Stimulated activated CD8-positive, alpha-beta memory T cell treated with anti-CD3 and anti-CD28 coated beads, Interleukin-12 subunit alpha, Interleukin-12 subunit beta, amount 100 ng/mL, for 24 hours (primary cell): ENCODE data around the gene MGMT.

Experiments used
- DNase-seq: peaks from one replicate; pipeline ENCODE4 v3.0.0-alpha.2; 2020; ENCODE audit errors: extremely low read depth

Gene MGMT

GRCh38 chr10:129709627-129710509, 242.8 kb downstream of the MGMT start:
- DNase-seq: no peak

DNA sequence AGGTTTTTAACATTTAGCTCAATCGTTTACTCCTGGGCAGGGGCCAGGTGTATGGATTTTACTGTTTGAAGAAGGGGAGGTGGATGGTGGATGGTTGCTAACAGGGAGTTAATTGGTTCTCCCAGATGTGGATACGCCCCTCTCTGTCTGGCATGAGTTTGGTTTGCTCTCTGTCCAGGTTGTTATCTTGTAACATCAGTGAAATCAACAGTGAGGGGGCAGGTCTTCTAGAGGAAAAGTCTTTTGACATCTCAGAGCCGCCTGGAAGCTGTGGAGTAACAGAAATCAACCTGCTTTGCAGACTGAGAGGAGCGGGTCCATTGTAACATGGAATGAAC, 243.4 kb downstream of the MGMT start:
- no peak for DNase-seq

DNA sequence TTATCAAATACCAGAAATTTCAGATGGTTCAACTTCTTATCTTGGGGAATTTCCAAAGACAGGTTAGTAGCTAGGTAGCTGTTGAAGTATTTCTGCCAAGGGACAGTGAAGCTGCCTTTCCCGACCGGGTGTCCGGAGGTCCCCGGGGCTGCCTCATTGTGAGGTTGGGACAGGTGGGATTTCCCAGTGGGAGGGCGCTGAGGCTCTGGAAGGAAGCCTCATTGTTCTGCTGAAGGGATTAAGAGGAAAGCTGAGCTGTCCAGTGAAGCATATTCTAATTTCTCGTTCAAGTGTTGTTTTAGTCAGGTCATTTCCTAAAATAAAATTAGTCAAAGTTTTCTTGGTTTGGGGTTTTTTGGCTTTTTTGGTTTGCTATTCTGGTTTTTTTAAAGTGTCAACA, 244.2 kb downstream of the MGMT start:
- DNase-seq: no peak

DNA sequence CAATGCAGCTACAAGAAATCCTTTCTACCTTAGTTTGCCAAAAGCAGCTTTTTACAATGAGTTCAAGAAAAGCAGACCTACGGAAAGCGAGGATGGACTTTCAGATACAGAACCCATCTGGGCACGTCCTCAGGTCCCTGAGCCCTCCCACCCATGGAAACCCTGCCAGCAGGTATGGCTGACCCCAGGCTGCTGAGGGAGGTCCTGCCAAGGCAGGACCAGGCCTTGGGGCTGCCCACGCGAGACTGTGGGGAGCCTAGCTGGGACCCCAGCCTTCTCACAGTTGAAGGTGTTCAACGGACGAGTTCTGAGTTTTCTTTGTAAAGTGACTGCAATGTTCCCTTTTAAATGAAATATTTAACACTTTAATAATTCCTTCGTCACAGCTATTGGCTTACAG, 245.0 kb downstream of the MGMT start:
- DNase-seq: no peak

- DNase-seq: no peak
Observed at GRCh38 chr10:129713659-129714265, 246.7 kb downstream of the MGMT start.

DNA sequence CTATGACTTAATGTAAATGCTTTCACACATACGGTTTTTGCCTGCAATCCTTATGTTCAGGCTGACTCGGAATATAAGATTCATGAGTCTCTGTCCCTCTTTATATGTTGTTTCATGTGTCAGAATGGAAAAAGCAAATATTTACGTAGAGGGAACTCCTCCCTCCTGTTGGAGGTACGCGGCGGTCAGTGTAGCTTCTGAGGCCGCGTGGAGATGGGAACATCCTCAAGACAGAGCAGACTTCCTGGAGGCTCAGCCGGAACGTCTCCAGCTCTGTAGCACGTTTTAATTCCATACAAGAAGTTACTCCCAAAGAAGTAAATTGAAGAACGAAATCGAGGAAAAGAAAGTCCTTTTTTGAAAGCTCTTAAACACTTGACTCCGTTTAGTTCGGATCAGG, 248.8 kb downstream of the MGMT start:
- no peak for DNase-seq

DNA sequence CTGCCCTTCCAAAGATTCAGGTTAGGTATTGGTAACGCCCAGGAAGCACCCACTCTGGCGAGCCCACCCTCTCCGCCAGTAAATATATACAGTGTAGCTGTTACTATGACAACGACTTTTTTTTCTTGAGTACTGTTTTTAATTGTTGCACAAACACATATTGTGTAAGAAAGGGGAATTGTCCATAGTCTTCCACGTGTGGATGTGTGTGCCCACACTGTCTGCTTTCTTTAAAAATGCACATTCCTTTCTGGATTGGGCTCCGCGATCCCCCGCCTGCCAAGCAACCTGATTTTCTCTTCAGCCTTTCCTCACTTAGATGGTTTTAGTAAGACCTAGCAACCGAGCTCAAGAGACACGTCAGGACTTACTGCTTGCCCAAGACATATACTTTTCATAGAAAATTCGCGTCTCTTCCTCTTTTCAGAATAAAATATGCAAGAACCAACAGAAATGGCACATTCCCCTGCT, 249.2 kb downstream of the MGMT start:
- DNase-seq: no peak

- DNase-seq: no peak
Observed at GRCh38 chr10:129716881-129717280, 249.8 kb downstream of the MGMT start.

- no peak for DNase-seq
Observed at GRCh38 chr10:129717816-129718547, 250.9 kb downstream of the MGMT start.

DNA sequence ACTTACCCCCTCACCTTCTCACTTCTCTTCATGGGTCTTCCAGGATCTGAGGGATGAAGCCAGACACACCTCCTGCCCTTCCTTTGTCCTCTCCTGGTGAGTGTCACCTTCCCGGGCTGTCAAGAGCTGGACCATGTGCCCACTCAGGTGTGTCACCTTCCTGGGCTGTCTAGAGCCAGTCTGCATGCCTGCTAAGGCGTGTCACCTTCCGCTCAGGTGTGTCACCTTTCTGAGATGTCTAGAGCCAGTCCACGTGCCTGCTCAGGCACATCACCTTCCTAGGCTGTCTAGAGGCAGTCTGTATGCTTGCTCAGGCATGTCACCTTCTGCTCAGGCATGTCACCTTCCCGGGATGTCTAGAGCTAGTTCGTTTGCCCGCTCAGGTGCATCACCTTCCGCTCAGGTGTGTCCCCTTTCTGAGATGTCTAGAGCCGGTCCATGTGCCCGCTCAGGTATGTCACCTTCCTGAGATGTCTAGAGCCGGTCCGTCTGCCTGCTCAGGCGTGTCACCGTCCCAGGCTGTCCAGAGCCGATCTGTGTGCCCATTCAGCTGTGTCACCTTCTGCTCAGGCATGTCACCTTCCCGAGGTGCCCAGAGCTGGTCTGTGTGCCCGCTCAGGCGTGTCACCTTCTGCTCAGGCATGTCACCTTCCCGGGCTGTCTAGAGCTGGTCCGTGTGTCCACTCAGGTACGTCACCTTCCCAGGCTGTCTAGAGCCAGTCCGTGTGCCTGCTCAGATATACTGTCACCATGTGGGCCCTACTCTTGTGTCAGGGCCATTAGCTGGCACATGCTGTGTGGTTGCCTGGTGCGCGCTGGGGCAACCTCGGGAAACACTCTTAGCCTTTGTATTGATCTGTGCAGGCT, 251.7 kb downstream of the MGMT start:
- DNase-seq: no peak

- no peak for DNase-seq
Observed at GRCh38 chr10:129719415-129719739, 252.3 kb downstream of the MGMT start.

GRCh38 chr10:129719889-129720590, 253.0 kb downstream of the MGMT start:
- DNase-seq: no peak

DNA sequence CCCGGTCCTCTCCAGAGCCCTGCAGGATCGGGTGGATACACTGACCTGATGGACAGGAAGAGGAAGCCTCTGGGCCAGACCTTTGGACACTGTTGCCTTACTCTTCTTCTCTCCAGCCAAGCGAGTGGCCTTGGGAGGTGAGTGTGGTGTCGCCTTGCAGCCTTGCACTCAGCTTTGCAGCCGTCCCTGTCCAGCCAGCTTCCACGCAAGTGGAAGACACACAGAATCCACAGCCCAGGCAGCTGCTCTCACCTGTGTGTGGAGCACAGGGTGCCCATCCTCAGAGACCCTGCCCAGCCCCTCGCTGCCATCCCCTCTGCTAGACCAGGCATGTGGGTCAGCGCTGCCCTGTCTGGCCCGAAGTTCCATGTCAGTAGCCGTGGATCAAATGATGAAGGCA, 258.0 kb downstream of the MGMT start:
- DNase-seq: no peak

DNA sequence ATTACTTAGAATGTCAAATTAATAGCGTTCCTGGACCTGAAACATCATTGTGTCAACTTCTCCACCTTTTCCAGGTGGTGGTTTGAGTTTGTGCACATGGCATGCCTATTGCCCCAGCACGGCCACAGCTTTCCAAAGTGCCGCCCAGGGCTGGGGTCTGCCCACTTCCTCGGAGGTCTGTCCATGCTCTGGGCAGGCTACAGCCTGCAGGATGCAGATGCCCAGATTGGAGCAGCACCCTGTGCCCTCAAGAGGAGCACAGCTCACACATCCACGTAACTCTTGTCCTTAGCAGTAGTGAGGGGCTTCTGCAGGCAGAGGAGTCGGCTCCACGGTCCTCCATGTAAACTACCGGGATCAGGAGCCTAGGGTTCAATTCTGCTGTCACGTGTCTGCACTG, 258.4 kb downstream of the MGMT start:
- no peak for DNase-seq

- no peak for DNase-seq
Observed at GRCh38 chr10:129725890-129726631, 259.0 kb downstream of the MGMT start.

- no peak for DNase-seq
Observed at GRCh38 chr10:129727071-129727470, 260.0 kb downstream of the MGMT start.

GRCh38 chr10:129727495-129727894, 260.5 kb downstream of the MGMT start:
- no peak for DNase-seq

GRCh38 chr10:129728246-129728820, 261.3 kb downstream of the MGMT start:
- DNase-seq: no peak

DNA sequence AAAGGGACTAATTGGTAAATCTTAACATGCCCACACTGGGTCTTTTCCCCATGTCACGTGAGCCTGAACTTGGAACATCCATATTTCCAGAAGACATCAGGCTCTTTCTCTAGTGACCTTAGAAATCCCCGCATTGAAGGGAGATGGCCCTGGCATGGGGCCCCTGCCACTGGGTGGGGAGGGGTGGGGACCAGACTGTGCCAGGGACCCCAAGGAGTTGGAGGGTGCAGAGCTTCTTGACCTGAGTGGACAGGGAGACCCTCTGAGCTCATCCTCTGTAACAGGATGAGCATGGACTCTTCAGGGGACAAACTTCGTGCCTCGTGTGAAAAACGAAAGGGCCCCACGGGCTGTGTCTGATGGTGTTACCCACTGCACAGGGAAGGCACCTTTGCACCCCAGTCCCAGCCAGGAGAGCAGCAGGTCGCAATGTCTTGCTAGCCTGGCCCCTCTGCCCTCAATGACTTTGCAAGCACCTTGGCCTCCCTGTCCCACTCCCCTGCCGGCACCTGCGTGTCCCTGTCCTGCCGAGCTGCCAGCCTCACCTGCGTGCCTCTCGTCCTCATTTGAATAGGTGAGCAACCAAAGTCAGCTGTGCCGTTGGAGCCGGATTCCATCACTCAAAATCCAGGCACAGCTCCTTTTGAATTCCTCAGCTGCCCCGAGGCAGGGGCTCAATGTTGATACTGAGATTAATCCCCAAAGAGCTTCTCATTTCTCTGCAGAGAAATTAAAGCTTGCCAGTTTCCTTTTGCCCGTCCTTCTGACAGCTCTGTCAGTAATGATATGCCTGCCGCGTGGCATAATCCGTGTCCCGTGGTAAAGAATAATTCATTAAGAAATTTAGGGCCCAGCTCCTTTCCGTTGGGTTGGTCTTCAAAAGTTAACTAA, 262.1 kb downstream of the MGMT start:
- no peak for DNase-seq
